ENCODE measurements around the gene ALOX12B. TPM values are rescaled to one million over a fixed set of nuclear protein-coding genes. Genes with fewer than 3 reads are reported as not detected.
A peak's percentile ranks its signal among the peaks of the same experiment; 100 is the strongest.

Gene ALOX12B
- total and polyA plus RNA-seq, 2 of the 13 experiments (the other 11 are each of a cell fraction or from before 2014, with no cell fraction given): 0.13 TPM; not detected in 1

DNA sequence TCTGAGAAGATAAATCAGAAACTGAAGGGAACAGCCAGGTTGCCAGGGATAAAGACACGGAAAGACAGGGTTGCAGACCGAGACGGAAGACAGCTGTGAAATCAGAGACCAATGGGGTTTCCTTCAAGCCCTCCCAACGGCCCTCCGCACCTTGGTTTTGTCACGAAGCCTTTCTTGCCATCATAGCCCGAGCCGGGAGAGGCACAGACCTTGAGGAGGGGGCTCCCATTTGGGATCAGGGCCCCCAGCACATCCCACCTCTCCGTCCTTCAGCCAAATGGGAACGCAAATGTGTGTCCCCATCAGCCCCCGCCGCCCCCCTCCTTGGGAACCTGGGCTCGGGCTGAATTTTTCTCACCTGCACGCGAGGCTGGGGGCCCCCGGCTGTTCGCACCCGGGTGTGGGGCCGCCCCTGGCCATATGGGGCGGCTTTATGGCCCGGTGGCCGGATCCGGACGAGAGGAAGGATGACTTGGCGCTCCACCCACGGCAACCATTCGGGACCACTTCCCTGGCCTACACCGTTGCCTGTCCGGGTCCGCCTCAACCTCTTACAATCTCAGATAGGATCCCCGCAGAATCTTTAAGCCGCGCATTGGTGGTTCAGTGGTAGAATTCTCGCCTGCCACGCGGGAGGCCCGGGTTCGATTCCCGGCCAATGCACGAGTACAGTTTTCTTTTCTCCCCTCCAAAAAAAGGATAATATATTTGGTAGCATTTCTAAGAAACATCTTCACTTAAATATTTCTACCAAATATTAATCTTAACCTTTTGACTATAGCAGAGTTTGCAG is 37.8 kb upstream of the ALOX12B start (continued):
- TF ChIP-seq, protein P1, sequence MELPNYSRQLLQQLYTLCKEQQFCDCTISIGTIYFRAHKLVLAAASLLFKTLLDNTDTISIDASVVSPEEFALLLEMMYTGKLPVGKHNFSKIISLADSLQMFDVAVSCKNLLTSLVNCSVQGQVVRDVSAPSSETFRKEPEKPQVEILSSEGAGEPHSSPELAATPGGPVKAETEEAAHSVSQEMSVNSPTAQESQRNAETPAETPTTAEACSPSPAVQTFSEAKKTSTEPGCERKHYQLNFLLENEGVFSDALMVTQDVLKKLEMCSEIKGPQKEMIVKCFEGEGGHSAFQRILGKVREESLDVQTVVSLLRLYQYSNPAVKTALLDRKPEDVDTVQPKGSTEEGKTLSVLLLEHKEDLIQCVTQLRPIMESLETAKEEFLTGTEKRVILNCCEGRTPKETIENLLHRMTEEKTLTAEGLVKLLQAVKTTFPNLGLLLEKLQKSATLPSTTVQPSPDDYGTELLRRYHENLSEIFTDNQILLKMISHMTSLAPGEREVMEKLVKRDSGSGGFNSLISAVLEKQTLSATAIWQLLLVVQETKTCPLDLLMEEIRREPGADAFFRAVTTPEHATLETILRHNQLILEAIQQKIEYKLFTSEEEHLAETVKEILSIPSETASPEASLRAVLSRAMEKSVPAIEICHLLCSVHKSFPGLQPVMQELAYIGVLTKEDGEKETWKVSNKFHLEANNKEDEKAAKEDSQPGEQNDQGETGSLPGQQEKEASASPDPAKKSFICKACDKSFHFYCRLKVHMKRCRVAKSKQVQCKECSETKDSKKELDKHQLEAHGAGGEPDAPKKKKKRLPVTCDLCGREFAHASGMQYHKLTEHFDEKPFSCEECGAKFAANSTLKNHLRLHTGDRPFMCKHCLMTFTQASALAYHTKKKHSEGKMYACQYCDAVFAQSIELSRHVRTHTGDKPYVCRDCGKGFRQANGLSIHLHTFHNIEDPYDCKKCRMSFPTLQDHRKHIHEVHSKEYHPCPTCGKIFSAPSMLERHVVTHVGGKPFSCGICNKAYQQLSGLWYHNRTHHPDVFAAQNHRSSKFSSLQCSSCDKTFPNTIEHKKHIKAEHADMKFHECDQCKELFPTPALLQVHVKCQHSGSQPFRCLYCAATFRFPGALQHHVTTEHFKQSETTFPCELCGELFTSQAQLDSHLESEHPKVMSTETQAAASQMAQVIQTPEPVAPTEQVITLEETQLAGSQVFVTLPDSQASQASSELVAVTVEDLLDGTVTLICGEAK (IDR thresholded peaks at IDR 0.05): no peak
- TF ChIP-seq, protein P1 (CRISPR knock-in tag; IDR thresholded peaks at IDR 0.05): peak; percentile 53; the same call in 1 of the 2 replicates
- TF ChIP-seq ZFP62 (CRISPR knock-in tag; IDR thresholded peaks at IDR 0.05) (no peak), ZNF205 (CRISPR knock-in tag; IDR thresholded peaks at IDR 0.05) (peak; percentile 67; the same call in 1 of the 2 replicates), PAX8 (CRISPR knock-in tag; IDR thresholded peaks at IDR 0.05; ENCODE audit: borderline replicate concordance) (no peak), ZFP82 (CRISPR knock-in tag; IDR thresholded peaks at IDR 0.05; ENCODE audit: borderline replicate concordance) (no peak), ZBTB1 (CRISPR knock-in tag; IDR thresholded peaks at IDR 0.05; ENCODE audit: borderline replicate concordance) (no peak), ZNF598 (CRISPR knock-in tag; IDR thresholded peaks at IDR 0.05; ENCODE audit: borderline replicate concordance) (no peak), ZNF672 (CRISPR knock-in tag; IDR thresholded peaks at IDR 0.05) (no peak), XRCC5 (optimal IDR thresholded peaks at IDR 0.05; ENCODE audit: low read length) (no peak), ZZZ3 (CRISPR knock-in tag; IDR thresholded peaks at IDR 0.05; ENCODE audit: borderline replicate concordance) (no peak)
- TF ChIP-seq, protein P2, sequence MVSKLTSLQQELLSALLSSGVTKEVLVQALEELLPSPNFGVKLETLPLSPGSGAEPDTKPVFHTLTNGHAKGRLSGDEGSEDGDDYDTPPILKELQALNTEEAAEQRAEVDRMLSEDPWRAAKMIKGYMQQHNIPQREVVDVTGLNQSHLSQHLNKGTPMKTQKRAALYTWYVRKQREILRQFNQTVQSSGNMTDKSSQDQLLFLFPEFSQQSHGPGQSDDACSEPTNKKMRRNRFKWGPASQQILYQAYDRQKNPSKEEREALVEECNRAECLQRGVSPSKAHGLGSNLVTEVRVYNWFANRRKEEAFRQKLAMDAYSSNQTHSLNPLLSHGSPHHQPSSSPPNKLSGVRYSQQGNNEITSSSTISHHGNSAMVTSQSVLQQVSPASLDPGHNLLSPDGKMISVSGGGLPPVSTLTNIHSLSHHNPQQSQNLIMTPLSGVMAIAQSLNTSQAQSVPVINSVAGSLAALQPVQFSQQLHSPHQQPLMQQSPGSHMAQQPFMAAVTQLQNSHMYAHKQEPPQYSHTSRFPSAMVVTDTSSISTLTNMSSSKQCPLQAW (CRISPR knock-in tag; IDR thresholded peaks at IDR 0.05): no peak
- TF ChIP-seq, protein P3, sequence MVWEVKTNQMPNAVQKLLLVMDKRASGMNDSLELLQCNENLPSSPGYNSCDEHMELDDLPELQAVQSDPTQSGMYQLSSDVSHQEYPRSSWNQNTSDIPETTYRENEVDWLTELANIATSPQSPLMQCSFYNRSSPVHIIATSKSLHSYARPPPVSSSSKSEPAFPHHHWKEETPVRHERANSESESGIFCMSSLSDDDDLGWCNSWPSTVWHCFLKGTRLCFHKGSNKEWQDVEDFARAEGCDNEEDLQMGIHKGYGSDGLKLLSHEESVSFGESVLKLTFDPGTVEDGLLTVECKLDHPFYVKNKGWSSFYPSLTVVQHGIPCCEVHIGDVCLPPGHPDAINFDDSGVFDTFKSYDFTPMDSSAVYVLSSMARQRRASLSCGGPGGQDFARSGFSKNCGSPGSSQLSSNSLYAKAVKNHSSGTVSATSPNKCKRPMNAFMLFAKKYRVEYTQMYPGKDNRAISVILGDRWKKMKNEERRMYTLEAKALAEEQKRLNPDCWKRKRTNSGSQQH (CRISPR knock-in tag; IDR thresholded peaks at IDR 0.05; ENCODE audit: low read depth): no peak
- TF ChIP-seq, protein P4, sequence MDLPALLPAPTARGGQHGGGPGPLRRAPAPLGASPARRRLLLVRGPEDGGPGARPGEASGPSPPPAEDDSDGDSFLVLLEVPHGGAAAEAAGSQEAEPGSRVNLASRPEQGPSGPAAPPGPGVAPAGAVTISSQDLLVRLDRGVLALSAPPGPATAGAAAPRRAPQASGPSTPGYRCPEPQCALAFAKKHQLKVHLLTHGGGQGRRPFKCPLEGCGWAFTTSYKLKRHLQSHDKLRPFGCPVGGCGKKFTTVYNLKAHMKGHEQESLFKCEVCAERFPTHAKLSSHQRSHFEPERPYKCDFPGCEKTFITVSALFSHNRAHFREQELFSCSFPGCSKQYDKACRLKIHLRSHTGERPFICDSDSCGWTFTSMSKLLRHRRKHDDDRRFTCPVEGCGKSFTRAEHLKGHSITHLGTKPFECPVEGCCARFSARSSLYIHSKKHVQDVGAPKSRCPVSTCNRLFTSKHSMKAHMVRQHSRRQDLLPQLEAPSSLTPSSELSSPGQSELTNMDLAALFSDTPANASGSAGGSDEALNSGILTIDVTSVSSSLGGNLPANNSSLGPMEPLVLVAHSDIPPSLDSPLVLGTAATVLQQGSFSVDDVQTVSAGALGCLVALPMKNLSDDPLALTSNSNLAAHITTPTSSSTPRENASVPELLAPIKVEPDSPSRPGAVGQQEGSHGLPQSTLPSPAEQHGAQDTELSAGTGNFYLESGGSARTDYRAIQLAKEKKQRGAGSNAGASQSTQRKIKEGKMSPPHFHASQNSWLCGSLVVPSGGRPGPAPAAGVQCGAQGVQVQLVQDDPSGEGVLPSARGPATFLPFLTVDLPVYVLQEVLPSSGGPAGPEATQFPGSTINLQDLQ (CRISPR knock-in tag; IDR thresholded peaks at IDR 0.05): no peak

Measured in HepG2 (cell line).